ENCODE results near the gene GPATCH1. TPM values are rescaled to one million over a fixed set of nuclear protein-coding genes. Genes with fewer than 3 reads are reported as not detected.

The GPATCH1 gene
- total and polyA plus RNA-seq, 2 of the 13 experiments (the other 11 are each of a cell fraction or from before 2014, with no cell fraction given): 6.8 to 6.9 TPM

- TF ChIP-seq SIN3A (IDR thresholded peaks at IDR 0.05; ENCODE audit: borderline replicate concordance, low read depth, low read length) (no peak), DMAP1 (CRISPR knock-in tag; IDR thresholded peaks at IDR 0.05) (0 out of 2 replicates have a peak, but pooled peaks have one; percentile 38), ZBTB25 (CRISPR knock-in tag; IDR thresholded peaks at IDR 0.05) (no peak), ZNF687 (CRISPR knock-in tag; IDR thresholded peaks at IDR 0.05) (0 out of 2 replicates have a peak, but pooled peaks have one; percentile 36), KDM5A (IDR thresholded peaks at IDR 0.05; ENCODE audit: borderline replicate concordance, low read length) (0 out of 2 replicates have a peak, but pooled peaks have one; percentile 28), ZKSCAN5 (CRISPR knock-in tag; IDR thresholded peaks at IDR 0.05) (0 out of 2 replicates have a peak, but pooled peaks have one; percentile 48), HNRNPL (IDR thresholded peaks at IDR 0.05; ENCODE audit: low read depth, low read length) (0 out of 2 replicates have a peak, but pooled peaks have one; percentile 32), ZNF30 (CRISPR knock-in tag; IDR thresholded peaks at IDR 0.05) (no peak), PCBP1 (IDR thresholded peaks at IDR 0.05; ENCODE audit: borderline replicate concordance, low read depth, low read length) (0 out of 2 replicates have a peak, but pooled peaks have one; percentile 40), MTF2 (CRISPR knock-in tag; IDR thresholded peaks at IDR 0.05; ENCODE audit: borderline replicate concordance) (no peak), NR0B2 (CRISPR knock-in tag; IDR thresholded peaks at IDR 0.05) (0 out of 2 replicates have a peak, but pooled peaks have one; percentile 57), SMYD3 (CRISPR knock-in tag; IDR thresholded peaks at IDR 0.05) (no peak), NFYC (CRISPR knock-in tag; IDR thresholded peaks at IDR 0.05) (no peak), CC2D1A (CRISPR knock-in tag; IDR thresholded peaks at IDR 0.05) (no peak), KLF12 (CRISPR knock-in tag; IDR thresholded peaks at IDR 0.05; ENCODE audit: borderline replicate concordance) (no peak), ZNF501 (CRISPR knock-in tag; IDR thresholded peaks at IDR 0.05) (0 out of 2 replicates have a peak, but pooled peaks have one; percentile 35), RBM22 (optimal IDR thresholded peaks at IDR 0.05; ENCODE audit: low read length) (no peak), ZNF234 (CRISPR knock-in tag; conservative IDR thresholded peaks at IDR 0.05) (peak; percentile 24; the same call in 1 of the 2 replicates), POGZ (CRISPR knock-in tag; IDR thresholded peaks at IDR 0.05) (peak; percentile 47; the same call in 1 of the 2 replicates), ZNF891 (CRISPR knock-in tag; IDR thresholded peaks at IDR 0.05) (0 out of 2 replicates have a peak, but pooled peaks have one; percentile 26), GFI1 (CRISPR knock-in tag; IDR thresholded peaks at IDR 0.05; ENCODE audit: borderline replicate concordance) (no peak), RBM39 (IDR thresholded peaks at IDR 0.05; ENCODE audit: low read depth, low read length, poor library complexity, severe bottlenecking) (peak; percentile 5), ZNF552 (CRISPR knock-in tag; IDR thresholded peaks at IDR 0.05; ENCODE audit: borderline replicate concordance) (no peak), ZNF572 (CRISPR knock-in tag; IDR thresholded peaks at IDR 0.05) (0 out of 2 replicates have a peak, but pooled peaks have one; percentile 28)
Observed at GRCh38 chr19:33063753-33064457, 17.1 kb upstream of the GPATCH1 start (continued).
